ENCODE results near the gene CHN2. TPM values are rescaled to one million over a fixed set of nuclear protein-coding genes. Genes with fewer than 3 reads are reported as not detected.

CHN2 gene
- total RNA-seq, 1 experiment from 2014 or later: 0.15 TPM

- Histone ChIP-seq H3K36me3 (ENCODE audit: control insufficient read depth, insufficient read depth, low read length) (no peaks in the 10 kb centered on the region), H3K4me3 (ENCODE audit: low read depth in 2 of 2, low read length in 2 of 2) (no peak overlapping the region), H3K27ac (ENCODE audit: low read length) (no peak overlapping the region), H3K9me3 (ENCODE audit: control insufficient read depth, insufficient read depth, low read depth, low read length) (no peaks in the 10 kb centered on the region), H3K4me1 (ENCODE audit: control insufficient read depth, insufficient read depth, low read length) (no peaks in the 10 kb centered on the region), H3K27me3 (ENCODE audit: control insufficient read depth, insufficient read depth, low read length) (peaks cover 22% of the 10 kb centered on the region)
- TF ChIP-seq POLR2AphosphoS5 (IDR thresholded peaks at IDR 0.05; ENCODE audit: low read depth, low read length) (no peak), SIN3A (IDR thresholded peaks at IDR 0.05; ENCODE audit: borderline replicate concordance, insufficient read depth, low read depth, low read length) (no peak), TCF7L2 (IDR thresholded peaks at IDR 0.05; ENCODE audit: low read depth, low read length) (no peak), REST (IDR thresholded peaks at IDR 0.05; ENCODE audit: insufficient read depth in 1 of 2, low read depth in 2 of 2, low read length in 1 of 2) (no peak), CTCF (IDR thresholded peaks at IDR 0.05) (no peak)
- ATAC-seq (no peak), DNase-seq (ENCODE audit: low read depth, low spot score) (no peak)
- intact Hi-C loops (cut with micrococcal nuclease; ENCODE audit: unreplicated experiment): no loop called here
- ChIA-PET POLR2A (no interaction called here), CTCF (no interaction called here)
- in situ Hi-C loops (cut with HindIII; ENCODE audit: low pct_unique_long_range_greater_than_20kb, low sequenced_read_pairs): no loop called here
- no TSS peak for BruUV-seq (replicated peaks)
These were observed 203.4 kb downstream of the CHN2 start for GRCh38 chr7:29398011-29398410.

GRCh38 chr7:29400437-29400836 lies 205.9 kb downstream of the CHN2 start:
- ATAC-seq: no peak
- in situ Hi-C loops (cut with HindIII; ENCODE audit: low pct_unique_long_range_greater_than_20kb, low sequenced_read_pairs): no loop called here
- BruUV-seq (replicated peaks): no TSS peak
- Histone ChIP-seq H3K9me3 (ENCODE audit: control insufficient read depth, insufficient read depth, low read depth, low read length) (no peaks in the 10 kb centered on the region), H3K27me3 (ENCODE audit: control insufficient read depth, insufficient read depth, low read length) (peaks cover 26% of the 10 kb centered on the region), H3K27ac (ENCODE audit: low read length) (no peak overlapping the region), H3K36me3 (ENCODE audit: control insufficient read depth, insufficient read depth, low read length) (no peaks in the 10 kb centered on the region), H3K4me3 (ENCODE audit: low read depth in 2 of 2, low read length in 2 of 2) (no peak overlapping the region), H3K4me1 (ENCODE audit: control insufficient read depth, insufficient read depth, low read length) (no peaks in the 10 kb centered on the region)
- ChIA-PET CTCF (no interaction called here), POLR2A (no interaction called here)
- no peak for TF ChIP-seq POLR2AphosphoS5 (IDR thresholded peaks at IDR 0.05; ENCODE audit: low read depth, low read length)
- no peak for TF ChIP-seq CTCF (IDR thresholded peaks at IDR 0.05)
- TF ChIP-seq REST (IDR thresholded peaks at IDR 0.05; ENCODE audit: insufficient read depth in 1 of 2, low read depth in 2 of 2, low read length in 1 of 2): no peak
- TF ChIP-seq SIN3A (IDR thresholded peaks at IDR 0.05; ENCODE audit: borderline replicate concordance, insufficient read depth, low read depth, low read length): no peak
- TF ChIP-seq TCF7L2 (IDR thresholded peaks at IDR 0.05; ENCODE audit: low read depth, low read length): no peak
- intact Hi-C loops (cut with micrococcal nuclease; ENCODE audit: unreplicated experiment): no loop called here
- no peak for DNase-seq (ENCODE audit: low read depth, low spot score)

Data from Panc1 (cell line).